Activated CD4-positive, alpha-beta memory T cell treated with anti-CD3 and anti-CD28 coated beads for 36 hours (primary cell): ENCODE data around the gene ACY1. TPM values are rescaled to one million over a fixed set of nuclear protein-coding genes. Genes with fewer than 3 reads are reported as not detected.
A peak's percentile ranks its signal among the peaks of the same experiment; 100 is the strongest.

Source experiments
- CTCF ChIA-PET: fragments of 350-600 bp; sonication (Branson Sonifier 250); formaldehyde crosslinking; loops from one replicate; lab custom pipeline; 2021; ENCODE audit warnings: antibody characterized with exemption, inconsistent platforms; lab: Charles Lee
- POLR2A ChIA-PET: fragments of 350-600 bp; sonication (Branson Sonifier 250); formaldehyde crosslinking; loops from one replicate; lab custom pipeline; 2021; ENCODE audit warnings: antibody characterized with exemption; lab: Charles Lee
- DNase-seq: peaks from one replicate; pipeline ENCODE4 v3.0.0-alpha.2; 2020
- H3K27ac Mint-ChIP-seq: one replicate; pipeline ENCODE4 v1.8.0; 2021; ENCODE audit warnings: mixed read lengths
- H3K27me3 Mint-ChIP-seq: one replicate; pipeline ENCODE4 v1.8.0; 2021; ENCODE audit warnings: mixed read lengths
- H3K36me3 Mint-ChIP-seq: one replicate; pipeline ENCODE4 v1.8.0; 2021; ENCODE audit warnings: mixed read lengths
- H3K4me1 Mint-ChIP-seq: one replicate; pipeline ENCODE4 v1.8.0; 2021; ENCODE audit warnings: low read depth, mixed read lengths
- H3K4me3 Mint-ChIP-seq: one replicate; pipeline ENCODE4 v1.8.0; 2021; ENCODE audit warnings: mild to moderate bottlenecking, mixed read lengths
- H3K9me3 Mint-ChIP-seq: one replicate; pipeline ENCODE4 v1.8.0; 2021; ENCODE audit warnings: mixed read lengths
- intact Hi-C: fragments of 100-400 bp; cut with micrococcal nuclease; formaldehyde crosslinking; loops from one replicate; pipeline ENCODE4 v1.15.1; 2023
- total RNA-seq, 2 experiments: library from RNA; stranded (reverse); gene quantifications; one replicate each; pipeline ENCODE4 v1.2.3, GENCODE V29; 2021

ACY1 gene
- total RNA-seq, 2 experiments from 2014 or later: 53.1 to 59.2 TPM

DNA sequence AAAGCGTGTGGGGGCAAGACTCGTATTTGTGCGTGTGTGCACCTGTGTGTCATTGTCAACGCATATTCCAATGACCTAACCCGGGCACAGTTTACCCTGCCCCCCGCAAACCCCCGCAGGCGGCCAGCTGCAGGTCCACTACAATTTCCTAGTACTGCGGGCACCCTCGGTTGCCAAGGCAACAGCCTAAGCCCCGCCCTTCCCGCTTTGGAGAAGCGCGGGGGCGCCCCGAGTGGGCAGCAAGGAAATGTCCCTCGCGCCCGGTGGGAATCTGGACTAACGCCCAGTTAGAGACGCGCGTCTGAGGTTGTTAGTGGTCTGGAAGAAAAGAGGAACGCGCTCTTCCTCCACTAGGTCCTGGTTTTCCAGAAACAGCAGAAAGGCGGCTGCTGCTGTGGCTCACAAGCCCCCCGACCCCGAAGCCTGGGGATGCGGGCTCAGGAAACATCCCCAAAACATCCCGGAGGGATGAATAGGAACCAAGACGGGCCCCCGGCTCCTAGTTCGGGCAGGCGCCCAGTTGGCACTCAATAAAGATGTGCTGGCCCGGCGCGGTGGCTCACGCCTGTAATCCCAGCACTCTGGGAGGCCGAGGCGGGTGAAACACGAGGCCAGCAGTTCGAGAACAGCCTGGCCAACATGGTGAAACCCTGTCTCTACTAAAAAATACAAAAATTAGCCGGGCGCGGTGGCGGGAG lies 7.3 kb upstream of the ACY1 start:
- H3K4me1 Mint-ChIP-seq: peaks cover 33% of the 10 kb centered on the region
- intact Hi-C loops: loop anchor here (1.0 to 10.0 kb wide), 4 partner anchors 7 to 471 kb away; partner anchors contain the start of genes ACY1, DCAF1, RPL29 and TEX264
- H3K9me3 Mint-ChIP-seq: no peaks in the 10 kb centered on the region
- peak overlapping the region; percentile 30 for H3K27ac Mint-ChIP-seq
- CTCF ChIA-PET: interaction anchor here (3.2 kb wide), 1 partner anchor 11 kb away, joined by 18 read pairs; no protein-coding TSS in a partner anchor
- H3K4me3 Mint-ChIP-seq: peak overlapping the region; percentile 72
- no peaks in the 10 kb centered on the region for H3K27me3 Mint-ChIP-seq
- peaks cover 2% of the 10 kb centered on the region for H3K36me3 Mint-ChIP-seq
- DNase-seq: peak; percentile 53
- POLR2A ChIA-PET: interaction anchor here (1.5 kb wide), 1 partner anchor 20 kb away, joined by 6 read pairs; the partner anchor contains the start of gene RPL29

DNA sequence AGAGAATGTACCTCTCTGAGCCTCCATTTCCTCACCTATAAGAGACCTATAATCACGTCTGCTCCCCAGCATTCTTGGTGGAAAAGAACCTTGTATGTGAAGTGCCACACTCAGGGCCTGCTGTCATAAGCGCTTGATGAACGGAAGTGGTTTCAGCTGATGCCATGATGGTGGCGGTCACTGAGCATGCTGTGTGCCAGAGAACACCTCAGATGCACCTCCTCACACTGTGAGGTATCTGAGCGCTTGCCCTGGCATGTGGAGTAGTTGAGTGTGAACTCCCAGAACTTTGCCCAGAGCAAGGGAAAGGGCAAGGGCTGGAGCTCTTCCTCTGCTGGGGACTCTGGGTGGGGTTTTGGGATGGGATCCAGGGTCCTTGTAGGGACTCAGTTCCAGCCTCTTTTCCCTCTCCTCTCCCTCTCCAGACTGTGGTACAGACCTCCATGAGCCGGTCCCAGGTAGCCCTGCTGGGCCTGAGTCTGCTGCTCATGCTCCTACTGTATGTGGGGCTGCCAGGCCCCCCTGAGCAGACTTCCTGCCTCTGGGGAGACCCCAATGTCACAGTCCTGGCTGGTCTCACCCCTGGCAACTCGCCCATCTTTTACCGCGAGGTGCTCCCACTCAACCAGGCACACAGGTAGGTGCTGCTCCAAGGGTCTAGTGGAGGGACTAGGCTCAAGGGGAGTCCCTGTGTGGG lies 5.7 kb upstream of the ACY1 start:
- POLR2A ChIA-PET: interaction anchor here (1.5 kb wide), 1 partner anchor 18 kb away, joined by 6 read pairs; the partner anchor contains the start of gene RPL29
- Mint-ChIP-seq H3K9me3 (no peaks in the 10 kb centered on the region), H3K36me3 (peaks cover 2% of the 10 kb centered on the region), H3K27me3 (no peaks in the 10 kb centered on the region), H3K27ac (peak overlapping the region; percentile 38), H3K4me3 (no peak overlapping the region), H3K4me1 (peaks cover 36% of the 10 kb centered on the region)
- intact Hi-C loops: loop anchor here (10.0 kb wide), 2 partner anchors 303 to 473 kb away; partner anchors contain the start of genes DCAF1 and TEX264
- CTCF ChIA-PET: no interaction called here
- DNase-seq: peak; percentile 61

DNA sequence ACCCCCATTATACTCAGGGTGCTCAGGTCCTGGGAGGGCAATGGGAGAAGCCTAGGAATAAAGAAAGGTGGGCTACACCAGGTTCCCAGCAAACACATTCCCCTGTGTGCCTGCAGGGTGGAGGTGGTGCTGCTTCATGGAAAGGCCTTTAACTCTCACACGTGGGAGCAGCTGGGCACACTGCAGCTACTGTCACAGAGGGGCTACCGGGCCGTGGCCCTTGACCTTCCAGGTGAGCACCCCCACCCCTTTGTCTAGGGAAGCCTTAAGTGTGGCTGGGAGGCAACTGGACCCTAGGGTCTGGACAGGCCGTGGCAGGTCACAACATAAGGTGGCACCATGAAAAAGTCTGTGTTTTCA lies 5.2 kb upstream of the ACY1 start:
- Mint-ChIP-seq H3K36me3 (peaks cover 2% of the 10 kb centered on the region), H3K9me3 (no peaks in the 10 kb centered on the region), H3K4me3 (no peak overlapping the region), H3K4me1 (peaks cover 37% of the 10 kb centered on the region), H3K27ac (no peak overlapping the region), H3K27me3 (no peaks in the 10 kb centered on the region)
- intact Hi-C loops: loop anchor here (10.0 kb wide), 2 partner anchors 303 to 473 kb away; partner anchors contain the start of genes DCAF1 and TEX264
- DNase-seq: no peak
- ChIA-PET POLR2A (no interaction called here), CTCF (no interaction called here)

DNA sequence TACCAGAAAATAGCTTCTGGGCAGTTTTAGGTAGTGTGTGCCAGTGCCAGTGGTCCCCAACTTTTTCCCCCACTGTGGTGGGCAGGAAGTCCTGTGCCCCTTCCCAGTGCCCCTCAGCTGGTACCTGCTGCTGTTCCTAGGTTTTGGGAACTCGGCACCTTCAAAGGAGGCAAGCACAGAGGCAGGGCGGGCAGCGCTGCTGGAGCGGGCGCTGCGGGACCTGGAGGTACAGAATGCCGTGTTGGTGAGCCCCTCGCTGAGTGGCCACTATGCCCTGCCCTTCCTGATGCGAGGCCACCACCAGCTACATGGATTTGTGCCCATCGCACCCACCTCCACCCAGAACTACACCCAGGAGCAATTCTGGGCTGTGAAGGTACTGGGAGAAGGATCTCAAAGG lies 3.1 kb upstream of the ACY1 start:
- intact Hi-C loops: loop anchor here (5.0 kb wide), 1 partner anchor 77 kb away; the partner anchor contains the start of gene DUSP7
- H3K27ac Mint-ChIP-seq: no peak overlapping the region
- no peaks in the 10 kb centered on the region for H3K27me3 Mint-ChIP-seq
- no peaks in the 10 kb centered on the region for H3K9me3 Mint-ChIP-seq
- no peak for DNase-seq
- no peak overlapping the region for H3K4me3 Mint-ChIP-seq
- POLR2A ChIA-PET: no interaction called here
- CTCF ChIA-PET: no interaction called here
- peaks cover 45% of the 10 kb centered on the region for H3K4me1 Mint-ChIP-seq
- no peaks in the 10 kb centered on the region for H3K36me3 Mint-ChIP-seq

DNA sequence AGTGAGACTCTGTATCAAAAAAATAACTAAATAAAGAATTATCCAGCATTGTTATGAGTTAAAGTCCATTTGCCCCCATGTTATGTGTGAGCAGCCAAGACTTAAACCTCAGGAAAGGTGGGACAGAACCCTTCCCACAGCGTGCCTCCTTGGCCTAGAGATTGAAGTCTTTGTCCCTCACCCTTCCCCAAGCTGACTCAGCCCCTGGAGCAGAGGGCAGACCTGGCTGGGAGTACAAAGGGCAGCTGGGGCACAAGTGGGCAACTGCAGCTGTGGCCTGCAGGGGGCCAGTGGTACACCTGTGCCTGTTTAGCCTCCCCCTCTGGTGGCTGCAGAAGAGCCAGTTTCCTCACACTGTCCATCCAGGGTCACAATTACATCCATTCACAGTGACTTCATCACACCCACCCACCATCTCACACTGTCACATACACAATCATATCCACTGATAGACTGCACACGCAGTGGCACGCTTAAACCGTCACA lies 940 bp upstream of the ACY1 start:
- DNase-seq: peak; percentile 60
- ChIA-PET POLR2A (interaction anchor here (0.6 to 3.2 kb wide), 9 partner anchors 8 to 47 kb away, joined by 3 to 45 read pairs (median 10); partner anchors contain the start of genes ABHD14A, ABHD14B, PARP3 and PCBP4), CTCF (interaction anchor here (0.6 to 4.0 kb wide), 14 partner anchors 8 to 238 kb away, joined by 3 to 55 read pairs (median 4); partner anchors contain the start of genes ABHD14A, ABHD14B, PARP3 and RPL29)
- Mint-ChIP-seq H3K36me3 (no peaks in the 10 kb centered on the region), H3K27me3 (no peaks in the 10 kb centered on the region), H3K4me1 (peaks cover 29% of the 10 kb centered on the region), H3K27ac (peak overlapping the region; percentile 88), H3K4me3 (peak overlapping the region; percentile 88), H3K9me3 (no peaks in the 10 kb centered on the region)
- intact Hi-C loops: loop anchor here (5.0 kb wide), 1 partner anchor 75 kb away; the partner anchor contains the start of gene DUSP7

DNA sequence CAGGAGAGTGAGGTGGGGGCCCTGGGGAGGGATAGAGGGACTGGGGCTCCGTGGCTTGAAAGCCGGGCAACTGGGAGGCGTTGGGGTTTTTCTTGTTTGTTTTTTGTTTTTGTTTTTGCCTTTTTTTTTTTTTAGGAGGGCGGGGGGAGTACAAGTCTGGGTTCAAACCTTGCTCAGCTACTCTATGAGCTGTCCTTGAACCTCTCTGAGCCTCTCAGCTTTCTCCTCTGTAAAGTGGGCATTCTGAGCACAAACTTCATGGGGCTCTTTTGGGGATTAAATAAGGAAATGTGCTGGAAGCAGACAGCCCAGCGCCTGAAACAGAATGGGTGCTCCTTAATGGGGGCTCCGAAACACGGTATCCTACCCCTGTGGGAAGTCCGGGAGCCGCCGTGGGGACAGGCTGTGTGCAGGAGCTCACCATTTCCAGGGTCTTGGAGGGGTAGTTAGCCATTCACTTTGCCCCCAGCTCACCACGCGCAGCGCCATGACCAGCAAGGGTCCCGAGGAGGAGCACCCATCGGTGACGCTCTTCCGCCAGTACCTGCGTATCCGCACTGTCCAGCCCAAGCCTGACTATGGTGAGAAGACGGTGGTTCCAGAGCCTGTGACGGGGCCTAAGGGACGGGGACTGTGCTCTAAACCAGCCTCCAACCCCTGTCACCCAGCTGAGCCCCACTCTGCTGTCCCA lies 388 bp downstream of the ACY1 start:
- Mint-ChIP-seq H3K27me3 (no peaks in the 10 kb centered on the region), H3K36me3 (no peaks in the 10 kb centered on the region), H3K4me3 (peak overlapping the region; percentile 88), H3K4me1 (peaks cover 28% of the 10 kb centered on the region), H3K9me3 (no peaks in the 10 kb centered on the region), H3K27ac (peak overlapping the region; percentile 88)
- no peak for DNase-seq
- intact Hi-C loops: loop anchor here (1.0 to 5.0 kb wide), 3 partner anchors 8 to 74 kb away; partner anchors contain the start of genes ABHD14A, DUSP7 and RPL29
- POLR2A ChIA-PET: interaction anchor here (1.2 to 3.2 kb wide), 6 partner anchors 8 to 170 kb away, joined by 3 to 45 read pairs (median 18); partner anchors contain the start of genes ABHD14A, ABHD14B, PARP3 and PCBP4
- CTCF ChIA-PET: interaction anchor here (0.8 to 4.0 kb wide), 14 partner anchors 10 to 236 kb away, joined by 3 to 55 read pairs (median 4); partner anchors contain the start of genes ABHD14A, ABHD14B, PARP3 and PCBP4

DNA sequence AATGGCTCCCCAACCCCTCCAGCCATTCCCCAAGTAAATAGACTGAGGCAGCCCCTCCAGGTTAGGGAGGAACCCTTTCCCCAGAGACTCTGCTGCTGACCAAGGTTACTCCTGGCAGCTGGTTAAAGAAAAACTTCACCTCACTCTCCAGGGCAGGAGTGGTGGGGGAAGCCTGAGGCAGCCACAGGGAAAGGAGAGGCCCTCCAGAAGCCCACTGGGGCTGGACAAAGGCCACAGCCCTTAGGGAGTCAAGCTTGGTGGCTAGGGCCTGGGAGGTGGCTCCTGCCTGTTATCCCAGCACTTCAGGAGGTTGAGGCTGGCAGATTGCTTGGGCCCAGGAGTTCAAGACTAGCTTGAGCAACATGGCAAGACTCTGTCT lies 923 bp downstream of the ACY1 start:
- H3K9me3 Mint-ChIP-seq: no peaks in the 10 kb centered on the region
- peak overlapping the region; percentile 88 for H3K4me3 Mint-ChIP-seq
- no peak for DNase-seq
- intact Hi-C loops: loop anchor here (5.0 kb wide), 1 partner anchor 73 kb away; the partner anchor contains the start of gene DUSP7
- ChIA-PET POLR2A (interaction anchor here (1.2 to 3.2 kb wide), 4 partner anchors 8 to 170 kb away, joined by 3 to 45 read pairs (median 28); partner anchors contain the start of genes ABHD14A, ABHD14B, POC1A and RPL29), CTCF (interaction anchor here (1.2 to 4.0 kb wide), 5 partner anchors 9 to 170 kb away, joined by 3 to 55 read pairs (median 26); partner anchors contain the start of genes ABHD14A, ABHD14B, PARP3 and POC1A)
- H3K27me3 Mint-ChIP-seq: no peaks in the 10 kb centered on the region
- peak overlapping the region; percentile 88 for H3K27ac Mint-ChIP-seq
- peaks cover 28% of the 10 kb centered on the region for H3K4me1 Mint-ChIP-seq
- H3K36me3 Mint-ChIP-seq: no peaks in the 10 kb centered on the region

DNA sequence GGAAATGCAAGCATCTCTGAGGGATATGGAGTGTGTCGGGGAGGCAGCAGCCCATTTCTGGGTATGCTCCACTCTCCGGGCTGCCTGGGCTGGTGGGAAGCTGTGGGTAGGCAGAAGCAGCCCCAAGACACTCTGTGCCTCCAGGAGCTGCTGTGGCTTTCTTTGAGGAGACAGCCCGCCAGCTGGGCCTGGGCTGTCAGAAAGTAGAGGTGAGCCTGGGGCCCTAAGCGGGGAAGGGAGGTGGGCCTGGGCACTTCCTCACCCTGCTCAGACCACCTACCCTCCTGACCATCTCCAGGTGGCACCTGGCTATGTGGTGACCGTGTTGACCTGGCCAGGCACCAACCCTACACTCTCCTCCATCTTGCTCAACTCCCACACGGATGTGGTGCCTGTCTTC lies 1.7 kb downstream of the ACY1 start:
- Mint-ChIP-seq H3K4me3 (peak overlapping the region; percentile 34), H3K27me3 (no peaks in the 10 kb centered on the region), H3K9me3 (no peaks in the 10 kb centered on the region), H3K4me1 (peaks cover 28% of the 10 kb centered on the region), H3K36me3 (no peaks in the 10 kb centered on the region), H3K27ac (peak overlapping the region; percentile 58)
- CTCF ChIA-PET: interaction anchor here (4.0 kb wide), 1 partner anchor 11 kb away, joined by 55 read pairs; the partner anchor contains the start of genes ABHD14A and ABHD14B
- intact Hi-C loops: no loop called here
- POLR2A ChIA-PET: interaction anchor here (3.0 to 3.1 kb wide), 2 partner anchors 7 to 11 kb away, joined by 27 to 30 read pairs; partner anchors contain the start of genes ABHD14A and ABHD14B
- no peak for DNase-seq

DNA sequence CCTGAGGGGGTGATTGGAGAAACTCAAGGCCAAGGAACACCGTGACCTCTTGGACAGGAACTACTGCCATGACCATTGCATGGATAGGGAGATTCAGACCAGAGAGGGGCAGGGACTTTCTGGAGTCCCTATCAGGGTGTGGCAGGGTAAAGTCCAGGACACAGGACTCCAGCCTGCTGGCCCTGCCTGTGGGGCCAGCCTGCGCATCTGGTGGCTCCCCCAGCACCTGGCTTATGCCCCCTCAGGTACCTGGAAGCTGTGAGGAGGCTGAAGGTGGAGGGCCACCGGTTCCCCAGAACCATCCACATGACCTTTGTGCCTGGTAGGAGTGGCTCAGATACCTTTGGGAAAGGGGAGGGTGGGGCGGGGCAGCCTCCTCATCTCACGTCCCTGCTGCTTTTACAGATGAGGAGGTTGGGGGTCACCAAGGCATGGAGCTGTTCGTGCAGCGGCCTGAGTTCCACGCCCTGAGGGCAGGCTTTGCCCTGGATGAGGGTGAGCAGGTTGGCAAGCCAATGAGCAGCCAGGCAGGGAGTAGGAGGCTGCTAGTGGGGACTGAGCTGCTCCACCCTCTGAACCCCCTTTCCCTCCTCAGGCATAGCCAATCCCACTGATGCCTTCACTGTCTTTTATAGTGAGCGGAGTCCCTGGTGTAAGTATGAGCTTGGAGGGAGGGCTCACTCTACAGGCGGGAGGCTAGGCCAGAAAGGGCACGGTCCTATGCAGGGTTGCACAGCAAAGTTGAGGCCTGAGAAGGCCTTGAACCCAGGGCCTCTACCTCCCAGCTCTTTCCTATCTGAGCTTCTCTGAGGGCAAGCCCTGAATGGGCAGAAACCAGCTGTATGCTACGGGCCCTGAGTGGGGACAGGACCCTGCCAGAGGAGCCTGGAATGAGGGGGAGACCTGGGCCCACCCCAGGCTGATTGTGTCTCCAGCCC lies 2.9 kb downstream of the ACY1 start:
- POLR2A ChIA-PET: interaction anchor here (1.8 kb wide), 1 partner anchor 9 kb away, joined by 10 read pairs; the partner anchor contains the start of gene RPL29
- H3K27ac Mint-ChIP-seq: no peak overlapping the region
- intact Hi-C loops: no loop called here

DNA sequence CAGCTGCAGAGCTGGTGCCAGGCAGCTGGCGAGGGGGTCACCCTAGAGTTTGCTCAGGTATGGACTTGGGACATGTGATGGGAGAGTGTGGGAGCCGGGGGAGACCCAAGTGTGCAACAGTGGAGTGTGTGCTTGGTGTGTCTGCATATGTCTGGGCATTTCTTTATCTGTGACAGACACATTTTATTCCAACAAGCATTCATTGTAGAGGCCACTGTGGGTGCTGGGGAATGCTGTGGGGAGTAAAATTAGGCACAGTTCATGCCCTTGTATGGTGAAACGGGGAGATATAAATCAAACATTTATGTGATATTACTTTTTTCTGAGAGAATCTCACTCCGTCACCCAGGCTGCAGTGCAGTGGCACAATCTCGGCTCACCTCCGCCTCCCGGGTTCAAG lies 4.2 kb downstream of the ACY1 start:
- intact Hi-C loops: no loop called here
- POLR2A ChIA-PET: no interaction called here
- no peaks in the 10 kb centered on the region for H3K9me3 Mint-ChIP-seq
- no peak overlapping the region for H3K4me3 Mint-ChIP-seq
- DNase-seq: no peak
- no peaks in the 10 kb centered on the region for H3K27me3 Mint-ChIP-seq
- CTCF ChIA-PET: no interaction called here
- H3K4me1 Mint-ChIP-seq: peaks cover 29% of the 10 kb centered on the region
- H3K27ac Mint-ChIP-seq: no peak overlapping the region
- peaks cover 13% of the 10 kb centered on the region for H3K36me3 Mint-ChIP-seq

More for the DNA sequence above, 2.9 kb downstream of the ACY1 start:
- H3K36me3 Mint-ChIP-seq: peaks cover 5% of the 10 kb centered on the region
- H3K27me3 Mint-ChIP-seq: no peaks in the 10 kb centered on the region
- H3K4me1 Mint-ChIP-seq: peaks cover 28% of the 10 kb centered on the region
- CTCF ChIA-PET: interaction anchor here (1.4 kb wide), 1 partner anchor 12 kb away, joined by 4 read pairs; the partner anchor contains the start of gene ABHD14B
- no peak for DNase-seq
- no peak overlapping the region for H3K4me3 Mint-ChIP-seq
- H3K9me3 Mint-ChIP-seq: no peaks in the 10 kb centered on the region
